Measurements from ENCODE around the gene YWHAB. TPM values are rescaled to one million over a fixed set of nuclear protein-coding genes. Genes with fewer than 3 reads are reported as not detected.
A peak's percentile ranks its signal among the peaks of the same experiment; 100 is the strongest.

YWHAB gene
- total and polyA plus RNA-seq, 2 donors (not counting 1 experiment from before 2014, with no cell fraction given), result 80.3 to 200 TPM

DNA sequence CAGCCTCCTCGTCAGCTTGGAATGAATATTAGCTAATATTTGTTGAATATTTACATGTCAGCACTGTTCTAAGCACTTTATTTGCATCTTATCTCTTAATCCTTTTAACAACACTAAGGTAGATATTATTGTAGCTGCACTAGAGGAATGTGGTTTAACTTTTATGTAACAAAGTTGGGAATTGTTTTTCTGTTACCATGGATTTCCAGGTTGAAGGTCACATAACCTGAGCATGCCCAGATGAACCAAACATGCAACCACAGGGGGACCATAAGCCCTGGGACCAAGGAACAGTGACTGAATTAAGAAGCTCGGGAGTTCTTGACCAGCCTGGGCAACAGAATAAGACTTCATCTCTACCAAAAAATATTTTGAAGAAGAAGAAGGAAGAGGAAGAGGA, 29.1 kb upstream of the YWHAB start:
- Histone ChIP-seq H3K4me2 (replicated peaks; ENCODE audit: low read depth, low read length, poor library complexity, severe bottlenecking) (no peak overlapping the region), H3K27me3 (replicated peaks in 1 of 4; ENCODE audit: control extremely low read depth in 1 of 4, control insufficient read depth in 3 of 4, insufficient read depth in 4 of 4, low read length in 3 of 4) (no peaks in the 10 kb centered on the region), H3K27ac (ENCODE audit: low read length in 2 of 2) (no peak overlapping the region), H3K4me1 (ENCODE audit: control insufficient read depth in 2 of 2, insufficient read depth in 2 of 2, low read length in 2 of 2) (no peaks in the 10 kb centered on the region), H3K4me3 (ENCODE audit: control extremely low read depth in 1 of 5, extremely low read depth in 1 of 5, insufficient read depth in 1 of 5, low read depth in 2 of 5, low read length in 4 of 5) (no peak overlapping the region), H3K9me3 (ENCODE audit: control extremely low read depth in 1 of 3, control insufficient read depth in 2 of 3, insufficient read depth in 1 of 3, low read length in 2 of 3) (peaks cover 0 to 7% (median 0%) of the 10 kb centered on the region in 3 donors), H3K9ac (ENCODE audit: low read length) (no peak overlapping the region), H2AFZ (ENCODE audit: insufficient read depth, low read depth, low read length, poor library complexity, severe bottlenecking) (no peak overlapping the region), H3K79me2 (ENCODE audit: control insufficient read depth, insufficient read depth, low read length) (no peaks in the 10 kb centered on the region), H4K20me1 (ENCODE audit: control insufficient read depth, insufficient read depth, low read length, poor library complexity, severe bottlenecking) (no peaks in the 10 kb centered on the region), H3K36me3 (replicated peaks in 1 of 2; ENCODE audit: control extremely low read depth in 1 of 2, control insufficient read depth in 1 of 2, extremely low read depth in 1 of 2, insufficient read depth in 2 of 2, low read length in 1 of 2) (no peaks in the 10 kb centered on the region)
- peaks cover 5% of the 10 kb centered on the region for H3K9me3 Mint-ChIP-seq (ENCODE audit: insufficient read depth)
- ATAC-seq (ENCODE audit: low read depth), result no peak
- no peak for TF ChIP-seq EZH2 (IDR thresholded peaks at IDR 0.05; ENCODE audit: borderline replicate concordance, insufficient read depth, low read depth, low read length, poor library complexity, severe bottlenecking)
- TF ChIP-seq, protein P1, sequence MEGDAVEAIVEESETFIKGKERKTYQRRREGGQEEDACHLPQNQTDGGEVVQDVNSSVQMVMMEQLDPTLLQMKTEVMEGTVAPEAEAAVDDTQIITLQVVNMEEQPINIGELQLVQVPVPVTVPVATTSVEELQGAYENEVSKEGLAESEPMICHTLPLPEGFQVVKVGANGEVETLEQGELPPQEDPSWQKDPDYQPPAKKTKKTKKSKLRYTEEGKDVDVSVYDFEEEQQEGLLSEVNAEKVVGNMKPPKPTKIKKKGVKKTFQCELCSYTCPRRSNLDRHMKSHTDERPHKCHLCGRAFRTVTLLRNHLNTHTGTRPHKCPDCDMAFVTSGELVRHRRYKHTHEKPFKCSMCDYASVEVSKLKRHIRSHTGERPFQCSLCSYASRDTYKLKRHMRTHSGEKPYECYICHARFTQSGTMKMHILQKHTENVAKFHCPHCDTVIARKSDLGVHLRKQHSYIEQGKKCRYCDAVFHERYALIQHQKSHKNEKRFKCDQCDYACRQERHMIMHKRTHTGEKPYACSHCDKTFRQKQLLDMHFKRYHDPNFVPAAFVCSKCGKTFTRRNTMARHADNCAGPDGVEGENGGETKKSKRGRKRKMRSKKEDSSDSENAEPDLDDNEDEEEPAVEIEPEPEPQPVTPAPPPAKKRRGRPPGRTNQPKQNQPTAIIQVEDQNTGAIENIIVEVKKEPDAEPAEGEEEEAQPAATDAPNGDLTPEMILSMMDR (IDR thresholded peaks at IDR 0.05), result no peak
- DNase-seq, result no peak
- peaks cover 11% of the 10 kb centered on the region for H3K27me3 Mint-ChIP-seq
- no CpG with 5 or more reads among the region's 2 CpGs for WGBS (ENCODE audit: insufficient coverage)
- intact Hi-C loops (cut with micrococcal nuclease), result no loop called here
- no peak overlapping the region for H3K27ac Mint-ChIP-seq
- H3K4me3 Mint-ChIP-seq, result no peak overlapping the region
- ChIA-PET CTCF (interaction anchor here (1.0 kb wide), 1 partner anchor 11 kb away, joined by 4 read pairs; no protein-coding TSS in a partner anchor), POLR2A (no interaction called here)
- H3K4me1 Mint-ChIP-seq, result no peaks in the 10 kb centered on the region

DNA sequence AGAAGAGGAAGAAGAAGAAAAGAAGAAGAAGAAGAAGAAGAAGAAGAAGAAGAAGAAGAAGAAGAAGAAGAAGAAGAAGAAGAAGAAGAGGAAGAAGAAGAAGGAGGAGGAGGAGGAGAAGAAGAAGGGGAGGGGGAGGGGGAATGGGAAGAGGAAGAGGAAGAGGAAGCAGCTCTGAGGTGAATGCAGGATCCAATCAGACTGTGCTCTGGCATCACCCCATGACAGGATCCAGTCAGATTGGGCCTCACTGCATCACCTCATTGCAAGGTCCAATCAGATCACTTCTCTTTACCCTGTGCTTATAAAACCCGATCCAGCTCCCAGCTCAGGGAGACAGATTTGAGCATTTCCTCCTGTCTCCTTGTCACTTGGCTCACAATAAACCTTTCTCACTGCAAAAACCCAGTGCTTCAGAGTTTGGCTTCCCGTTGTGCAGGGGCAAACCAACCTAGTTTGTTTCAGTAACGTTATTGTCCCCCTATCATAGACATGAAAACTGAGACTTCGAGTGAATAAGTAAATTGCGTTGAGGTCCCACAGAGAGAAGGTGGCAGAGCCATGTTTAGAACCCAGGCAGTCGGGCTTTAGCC, 28.6 kb upstream of the YWHAB start:
- peaks cover 0 to 7% (median 0%) of the 10 kb centered on the region in 3 donors for H3K9me3 ChIP-seq (ENCODE audit: control extremely low read depth in 1 of 3, control insufficient read depth in 2 of 3, insufficient read depth in 1 of 3, low read length in 2 of 3)
- Mint-ChIP-seq H3K4me1 (no peaks in the 10 kb centered on the region), H3K4me3 (no peak overlapping the region), H3K9me3 (ENCODE audit: insufficient read depth) (peaks cover 5% of the 10 kb centered on the region), H3K27me3 (peaks cover 11% of the 10 kb centered on the region), H3K27ac (no peak overlapping the region)
- no peaks in the 10 kb centered on the region for H3K27me3 ChIP-seq (replicated peaks in 1 of 4; ENCODE audit: control extremely low read depth in 1 of 4, control insufficient read depth in 3 of 4, insufficient read depth in 4 of 4, low read length in 3 of 4)
- no peaks in the 10 kb centered on the region for H3K79me2 ChIP-seq (ENCODE audit: control insufficient read depth, insufficient read depth, low read length)
- H3K36me3 ChIP-seq (replicated peaks in 1 of 2; ENCODE audit: control extremely low read depth in 1 of 2, control insufficient read depth in 1 of 2, extremely low read depth in 1 of 2, insufficient read depth in 2 of 2, low read length in 1 of 2), result no peaks in the 10 kb centered on the region
- no peak for DNase-seq
- CTCF ChIA-PET, result interaction anchor here (1.0 kb wide), 1 partner anchor 10 kb away, joined by 4 read pairs; no protein-coding TSS in a partner anchor
- ATAC-seq (ENCODE audit: low read depth), result no peak
- 96% methylated on average over 6 of the region's 6 CpGs for WGBS (ENCODE audit: insufficient coverage)
- no peak overlapping the region for H3K4me2 ChIP-seq (replicated peaks; ENCODE audit: low read depth, low read length, poor library complexity, severe bottlenecking)
- no peaks in the 10 kb centered on the region for H3K4me1 ChIP-seq (ENCODE audit: control insufficient read depth in 2 of 2, insufficient read depth in 2 of 2, low read length in 2 of 2)
- H3K4me3 ChIP-seq (ENCODE audit: control extremely low read depth in 1 of 5, extremely low read depth in 1 of 5, insufficient read depth in 1 of 5, low read depth in 2 of 5, low read length in 4 of 5), result no peak overlapping the region
- POLR2A ChIA-PET, result no interaction called here
- TF ChIP-seq, protein P1 (IDR thresholded peaks at IDR 0.05), result no peak
- TF ChIP-seq EZH2 (IDR thresholded peaks at IDR 0.05; ENCODE audit: borderline replicate concordance, insufficient read depth, low read depth, low read length, poor library complexity, severe bottlenecking), result no peak
- H3K9ac ChIP-seq (ENCODE audit: low read length), result no peak overlapping the region
- H3K27ac ChIP-seq (ENCODE audit: low read length in 2 of 2), result no peak overlapping the region
- H4K20me1 ChIP-seq (ENCODE audit: control insufficient read depth, insufficient read depth, low read length, poor library complexity, severe bottlenecking), result no peaks in the 10 kb centered on the region
- peak overlapping the region; percentile 4 for H2AFZ ChIP-seq (ENCODE audit: insufficient read depth, low read depth, low read length, poor library complexity, severe bottlenecking)
- intact Hi-C loops (cut with micrococcal nuclease), result no loop called here

Data from B cell (primary cell).